Osteocyte (in vitro differentiated cells): ENCODE measurements around the gene NSD1. TPM values are rescaled to one million over a fixed set of nuclear protein-coding genes. Genes with fewer than 3 reads are reported as not detected.

Source experiments
- DNase-seq: peaks from one replicate; pipeline ENCODE4 v3.0.0; 2021; ENCODE audit warnings: mixed read lengths; ENCODE audit not compliant: unreplicated experiment; ENCODE audit errors: extremely low spot score
- H3K27ac Mint-ChIP-seq: one replicate; pipeline ENCODE4 v1.8.0; 2021; ENCODE audit warnings: mild to moderate bottlenecking, mixed read lengths; ENCODE audit not compliant: unreplicated experiment
- H3K27me3 Mint-ChIP-seq: one replicate; pipeline ENCODE4 v1.8.0; 2021; ENCODE audit warnings: mixed read lengths; ENCODE audit not compliant: unreplicated experiment
- H3K36me3 Mint-ChIP-seq: one replicate; pipeline ENCODE4 v1.8.0; 2021; ENCODE audit warnings: mixed read lengths; ENCODE audit not compliant: unreplicated experiment
- H3K4me1 Mint-ChIP-seq: one replicate; pipeline ENCODE4 v1.8.0; 2021; ENCODE audit warnings: mixed read lengths; ENCODE audit not compliant: unreplicated experiment
- H3K4me3 Mint-ChIP-seq: one replicate; pipeline ENCODE4 v1.8.0; 2021; ENCODE audit warnings: mild to moderate bottlenecking, moderate library complexity, mixed read lengths; ENCODE audit not compliant: unreplicated experiment
- H3K9me3 Mint-ChIP-seq: one replicate; pipeline ENCODE4 v1.8.0; 2021; ENCODE audit warnings: mixed read lengths; ENCODE audit not compliant: unreplicated experiment
- CTCF ChIP-seq: fragments of 200-600 bp; sonication (generic); IDR thresholded peaks from 2 replicates; pipeline ENCODE4 v1.5.0; 2021; ENCODE audit warnings: antibody characterized with exemption, mild to moderate bottlenecking, moderate library complexity
- total RNA-seq: library from RNA; stranded (reverse); gene quantifications from 2 replicates; pipeline ENCODE4 v1.2.1, GENCODE V29; 2021

Gene NSD1
- total RNA-seq, 1 donor from 2014 or later = 74.7 TPM

- no peaks in the 10 kb centered on the region for H3K27me3 Mint-ChIP-seq
- no peak for TF ChIP-seq CTCF
- no peaks in the 10 kb centered on the region for H3K9me3 Mint-ChIP-seq
- peaks cover 30% of the 10 kb centered on the region for H3K4me1 Mint-ChIP-seq
- H3K4me3 Mint-ChIP-seq = peak overlapping the region; percentile 78
- H3K27ac Mint-ChIP-seq = peak overlapping the region; percentile 73
- DNase-seq = no peak
- peaks cover 8% of the 10 kb centered on the region for H3K36me3 Mint-ChIP-seq
Observed at GRCh38 chr5:177310757-177311391, 177.3 kb downstream of the NSD1 start.

- Mint-ChIP-seq H3K27me3 (no peaks in the 10 kb centered on the region), H3K36me3 (peaks cover 6% of the 10 kb centered on the region), H3K27ac (peak overlapping the region; percentile 34), H3K4me3 (peak overlapping the region; percentile 80), H3K9me3 (no peaks in the 10 kb centered on the region), H3K4me1 (peaks cover 29% of the 10 kb centered on the region)
- TF ChIP-seq CTCF = no peak
- no peak for DNase-seq
Observed at GRCh38 chr5:177311392-177311722, 177.8 kb downstream of the NSD1 start.

GRCh38 chr5:177311723-177312648 is 178.4 kb downstream of the NSD1 start, which contains the start of gene MXD3:
MXD3 (minus strand) TSS chr5:177311898; CDS start chr5:177311830, 68 bp downstream.
- no peak for TF ChIP-seq CTCF
- peak within 1 kb of the TSS; percentile 80 for H3K4me3 Mint-ChIP-seq
- peak; percentile 98 for DNase-seq
- no peaks in the 10 kb centered on the region for H3K27me3 Mint-ChIP-seq
- no peaks in the 10 kb centered on the region for H3K9me3 Mint-ChIP-seq
- peaks cover 26% of the 10 kb centered on the region for H3K4me1 Mint-ChIP-seq
- H3K36me3 Mint-ChIP-seq = peaks cover 3% of the 10 kb centered on the region
- peak within 1 kb of the TSS; percentile 73 for H3K27ac Mint-ChIP-seq

- H3K4me3 Mint-ChIP-seq = peak overlapping the region; percentile 48
- H3K27ac Mint-ChIP-seq = peak overlapping the region; percentile 3
- peaks cover 2% of the 10 kb centered on the region for H3K36me3 Mint-ChIP-seq
- no peak for TF ChIP-seq CTCF
- peaks cover 26% of the 10 kb centered on the region for H3K4me1 Mint-ChIP-seq
- no peak for DNase-seq
- H3K27me3 Mint-ChIP-seq = no peaks in the 10 kb centered on the region
- no peaks in the 10 kb centered on the region for H3K9me3 Mint-ChIP-seq
Observed at GRCh38 chr5:177312649-177313181, 179.1 kb downstream of the NSD1 start.
